AG20443 (cell line): ENCODE measurements around the gene TSFM.
"Not testable (repeated sequence)": the region's sequence is repeated elsewhere in the genome, so short reads cannot be mapped to it uniquely, and the experiment has no call there.

Experiments
- DNase-seq: peaks from one replicate; pipeline ENCODE4 v3.0.0; 2012; ENCODE audit warnings: low spot score, mixed read lengths

The TSFM gene

GRCh38 chr12:57815177-57816000 is 32.8 kb downstream of the TSFM start:
- DNase-seq = no peak

- no peak for DNase-seq
Measured at GRCh38 chr12:57816001-57816854, 33.6 kb downstream of the TSFM start.

DNA sequence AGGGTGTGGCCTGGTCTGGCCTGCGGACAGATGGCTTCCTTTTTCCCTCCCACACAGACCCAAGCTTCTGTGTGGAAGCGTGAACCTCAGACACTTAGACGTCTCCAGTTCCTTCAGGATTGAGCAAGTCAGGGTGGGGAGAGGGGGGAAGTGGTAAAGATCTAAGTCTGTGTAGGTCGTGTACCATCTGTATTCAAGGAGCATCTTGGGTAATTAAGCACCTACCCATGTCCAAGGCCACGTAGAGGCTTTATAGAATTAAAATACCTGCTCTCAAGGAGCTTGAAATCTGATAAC is 34.2 kb downstream of the TSFM start:
- DNase-seq = peak; percentile 45

DNA sequence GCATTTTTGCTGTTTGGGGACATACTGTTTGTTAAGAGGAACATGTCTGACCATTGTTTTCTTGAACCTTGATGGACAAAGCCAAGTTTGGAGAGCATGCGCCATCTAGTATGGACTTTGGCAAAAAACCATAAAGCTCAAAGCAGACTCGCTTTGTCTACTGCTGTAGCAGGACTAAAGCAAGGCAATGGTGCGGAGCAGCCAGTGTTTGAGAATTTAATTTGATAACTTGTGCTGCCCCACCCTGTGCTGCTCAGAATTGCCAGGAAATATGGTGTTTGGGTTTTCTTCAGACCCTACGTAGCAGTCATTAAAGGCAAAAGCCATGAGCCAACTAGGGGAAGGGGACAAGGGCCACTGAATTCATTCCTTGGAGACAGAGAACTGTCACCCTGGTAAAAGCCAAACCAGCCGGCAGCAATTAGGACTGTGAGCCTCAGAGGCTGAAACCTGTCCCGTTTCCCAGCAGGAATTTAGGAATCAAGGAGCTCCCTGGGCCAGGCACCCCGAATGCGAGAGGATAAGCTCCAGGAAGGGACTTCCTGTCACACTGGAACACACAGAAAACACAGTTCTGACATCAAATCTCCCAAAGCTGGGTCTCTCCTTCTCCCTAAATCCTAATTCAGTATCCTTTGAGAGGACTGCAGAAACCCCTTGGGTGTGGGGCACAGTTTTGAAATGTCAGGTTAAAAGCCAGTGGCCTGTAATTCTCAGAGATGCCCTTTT is 34.8 kb downstream of the TSFM start:
- DNase-seq = no peak

DNA sequence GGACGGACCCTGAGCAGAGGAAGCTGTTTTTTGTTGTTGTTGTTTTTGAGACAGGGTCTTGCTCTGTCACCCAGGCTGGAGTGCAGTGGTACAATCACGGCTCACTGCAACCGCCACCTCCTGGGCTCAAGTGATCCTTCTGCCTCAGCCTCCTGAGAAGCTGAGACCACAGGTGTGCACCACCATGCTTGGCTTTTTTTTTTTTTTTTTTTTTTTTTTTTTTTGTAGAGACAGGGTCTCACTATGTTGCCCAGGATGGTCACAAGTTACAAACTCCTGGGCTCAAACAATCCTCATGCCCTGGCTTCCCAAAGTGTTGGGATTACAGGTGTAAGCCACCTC is 35.4 kb downstream of the TSFM start:
- DNase-seq = not testable (repeated sequence)

GRCh38 chr12:57820119-57820518 is 37.5 kb downstream of the TSFM start:
- not testable (repeated sequence) for DNase-seq

DNA sequence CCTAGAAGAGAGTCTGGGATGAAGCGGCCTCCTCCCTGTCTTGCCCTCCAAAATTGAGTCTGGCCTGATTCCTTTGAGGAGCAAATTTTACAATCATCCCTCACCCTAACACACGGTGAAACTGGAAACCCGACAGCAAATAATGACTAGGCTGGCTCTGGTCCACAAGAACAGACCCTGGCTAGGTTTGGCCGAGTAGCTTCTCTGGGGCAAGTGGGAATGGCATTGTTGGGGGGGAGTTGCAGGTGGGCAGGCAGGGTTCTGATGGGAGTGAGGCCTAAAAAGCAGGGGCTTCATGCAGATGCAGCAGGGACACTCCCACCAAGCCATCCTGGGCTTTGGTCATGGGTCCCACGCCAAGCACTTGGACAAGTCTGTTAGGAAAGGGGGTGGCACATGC is 38.4 kb downstream of the TSFM start:
- DNase-seq = not testable (repeated sequence)

- DNase-seq = no peak
Measured at GRCh38 chr12:57821474-57822214, 39.1 kb downstream of the TSFM start.

DNA sequence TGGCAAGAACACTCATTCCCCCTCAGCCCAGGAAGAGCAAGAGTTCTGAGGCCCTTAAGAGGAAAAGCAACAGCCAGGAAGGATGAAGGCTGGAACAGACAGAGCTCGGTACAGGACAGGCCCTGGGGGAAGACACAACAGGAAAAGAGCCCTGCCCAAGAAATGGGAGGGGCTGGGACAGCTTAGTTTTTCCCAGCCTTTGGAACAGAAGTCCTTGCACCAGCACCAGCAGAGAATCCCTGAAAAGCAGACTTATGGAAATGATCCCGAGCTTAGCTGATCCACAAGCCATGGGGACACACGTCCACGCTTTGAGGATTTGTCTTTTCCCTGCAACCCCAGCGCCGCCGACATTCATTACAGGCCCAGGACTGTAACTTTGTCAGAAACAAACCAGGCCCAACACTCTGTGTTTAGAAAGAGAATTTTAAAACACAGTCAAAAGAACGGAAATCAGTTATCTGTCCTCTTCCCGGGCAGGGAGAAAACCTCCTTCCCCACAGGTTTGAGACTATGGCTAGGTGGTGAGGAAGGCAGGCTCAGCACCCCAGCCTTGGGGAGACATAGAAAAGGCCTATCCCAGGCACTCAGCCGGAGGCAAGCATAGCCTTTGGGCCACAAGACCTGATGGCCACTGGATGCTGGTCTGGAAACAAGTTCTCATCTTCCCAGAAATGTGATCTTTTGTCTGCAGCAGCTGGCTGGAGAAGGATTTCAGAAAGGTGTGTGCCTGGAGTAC is 40.0 kb downstream of the TSFM start:
- DNase-seq = no peak

- DNase-seq = no peak
Measured at GRCh38 chr12:57823131-57823907, 40.7 kb downstream of the TSFM start.

- no peak for DNase-seq
Measured at GRCh38 chr12:57823908-57824640, 41.5 kb downstream of the TSFM start.

GRCh38 chr12:57825451-57825850 is 42.9 kb downstream of the TSFM start:
- no peak for DNase-seq

DNA sequence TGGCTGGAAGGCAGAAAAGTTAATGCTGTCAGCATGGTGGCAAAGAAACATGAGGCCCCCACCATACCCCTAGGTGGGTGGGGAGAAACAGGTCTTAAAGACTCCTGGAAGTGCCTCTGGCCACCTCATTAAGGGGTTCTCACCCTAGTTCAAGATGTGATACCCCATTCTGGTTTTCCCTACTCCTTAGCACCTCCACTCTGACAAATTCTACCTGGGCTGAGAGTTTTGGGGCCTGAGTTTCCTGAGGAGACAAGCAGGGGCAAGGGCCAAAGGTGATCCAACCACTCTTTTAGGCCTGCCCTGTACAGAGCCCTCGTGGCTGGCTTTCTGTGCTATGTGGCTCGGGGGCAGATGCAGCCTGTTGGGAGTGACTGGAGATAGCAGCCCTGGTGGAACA is 43.8 kb downstream of the TSFM start:
- DNase-seq = no peak

DNA sequence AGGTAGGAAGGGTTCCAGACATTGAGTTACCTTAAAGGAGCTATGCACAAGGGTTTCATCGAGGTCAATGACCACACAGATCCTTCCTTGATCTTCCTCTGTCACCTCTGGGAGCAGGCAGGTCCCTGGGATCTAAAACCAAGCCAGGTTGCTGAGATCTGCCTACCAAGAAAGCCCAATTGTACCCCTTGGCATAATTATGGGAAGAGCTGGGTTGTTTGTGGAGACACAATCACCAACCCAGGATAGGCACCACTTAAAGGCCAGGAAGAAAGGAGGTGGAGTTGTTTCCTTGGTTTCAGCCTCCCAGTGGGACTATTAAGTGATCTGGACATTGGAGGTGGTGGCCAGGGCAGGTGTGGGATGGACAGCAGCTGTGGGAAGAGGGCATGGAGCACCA is 44.4 kb downstream of the TSFM start:
- no peak for DNase-seq

GRCh38 chr12:57829025-57829777 is 46.6 kb downstream of the TSFM start:
- DNase-seq = no peak

DNA sequence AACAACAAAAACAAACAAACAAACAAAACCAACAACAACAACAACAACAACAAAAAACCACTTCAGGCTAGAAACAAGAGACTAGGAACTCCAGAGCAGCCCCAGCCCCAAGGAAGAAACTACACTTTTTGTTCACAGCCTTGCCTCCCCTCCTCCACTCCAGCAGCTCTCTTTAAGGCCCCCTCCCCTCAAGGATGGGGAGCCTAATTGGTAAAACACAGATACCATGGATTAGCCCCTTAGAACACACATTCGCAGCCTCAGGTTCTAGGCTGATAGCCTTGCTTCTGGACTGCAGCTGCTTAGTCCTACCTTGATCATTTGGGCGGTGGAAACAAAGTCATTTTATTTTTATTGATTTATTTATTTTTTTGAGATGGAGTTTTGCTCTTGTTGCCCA is 47.8 kb downstream of the TSFM start:
- no peak for DNase-seq

GRCh38 chr12:57832966-57833365 is 50.4 kb downstream of the TSFM start:
- DNase-seq = peak; percentile 47

DNA sequence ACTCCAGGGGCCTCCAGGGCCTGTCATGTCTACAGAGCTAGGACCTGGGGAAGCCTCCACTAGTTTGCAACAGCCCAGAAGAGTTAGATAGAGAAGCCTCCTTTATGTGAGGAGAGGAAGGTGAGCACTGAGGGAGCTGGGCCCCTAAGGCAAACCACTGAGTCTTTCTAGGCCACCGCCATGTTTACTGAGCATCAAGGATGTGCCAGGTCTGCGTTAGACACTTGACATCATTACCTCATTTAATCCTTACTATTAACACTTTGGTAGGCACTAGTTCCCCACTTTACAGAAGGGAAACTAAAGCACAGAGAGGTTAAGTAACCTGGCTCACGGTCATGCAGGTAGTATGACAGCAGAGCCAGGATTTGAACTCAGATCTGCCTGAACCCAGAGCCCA is 51.1 kb downstream of the TSFM start:
- DNase-seq = no peak
